ENCODE results near the gene TMA7. TPM values are rescaled to one million over a fixed set of nuclear protein-coding genes. Genes with fewer than 3 reads are reported as not detected.
A peak's percentile ranks its signal among the peaks of the same experiment; 100 is the strongest.

TMA7 gene
- total RNA-seq, 1 donor from 2014 or later = 186 TPM

DNA sequence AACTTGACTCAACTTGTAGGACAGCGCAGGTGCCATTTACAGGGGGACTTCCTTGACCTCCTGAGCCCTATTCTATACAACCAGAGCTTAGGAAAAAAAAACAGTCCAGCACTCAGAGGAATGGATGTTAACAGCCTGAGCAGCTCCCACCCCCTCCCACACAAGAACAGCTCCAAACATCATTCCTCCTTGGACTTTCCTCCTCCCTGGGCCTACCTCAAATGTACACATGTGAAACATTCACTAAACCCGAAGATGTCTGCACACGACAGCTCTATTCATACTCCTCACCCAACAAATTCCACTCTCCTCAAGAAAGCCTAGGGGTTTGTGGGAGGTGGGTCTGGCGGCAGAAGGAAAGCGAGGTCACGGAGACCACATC, 6.0 kb downstream of the TMA7 start:
- DNase-seq (ENCODE audit: low spot score in 2 of 2, unreplicated experiment in 2 of 2) = no peak
- TF ChIP-seq, protein P1, sequence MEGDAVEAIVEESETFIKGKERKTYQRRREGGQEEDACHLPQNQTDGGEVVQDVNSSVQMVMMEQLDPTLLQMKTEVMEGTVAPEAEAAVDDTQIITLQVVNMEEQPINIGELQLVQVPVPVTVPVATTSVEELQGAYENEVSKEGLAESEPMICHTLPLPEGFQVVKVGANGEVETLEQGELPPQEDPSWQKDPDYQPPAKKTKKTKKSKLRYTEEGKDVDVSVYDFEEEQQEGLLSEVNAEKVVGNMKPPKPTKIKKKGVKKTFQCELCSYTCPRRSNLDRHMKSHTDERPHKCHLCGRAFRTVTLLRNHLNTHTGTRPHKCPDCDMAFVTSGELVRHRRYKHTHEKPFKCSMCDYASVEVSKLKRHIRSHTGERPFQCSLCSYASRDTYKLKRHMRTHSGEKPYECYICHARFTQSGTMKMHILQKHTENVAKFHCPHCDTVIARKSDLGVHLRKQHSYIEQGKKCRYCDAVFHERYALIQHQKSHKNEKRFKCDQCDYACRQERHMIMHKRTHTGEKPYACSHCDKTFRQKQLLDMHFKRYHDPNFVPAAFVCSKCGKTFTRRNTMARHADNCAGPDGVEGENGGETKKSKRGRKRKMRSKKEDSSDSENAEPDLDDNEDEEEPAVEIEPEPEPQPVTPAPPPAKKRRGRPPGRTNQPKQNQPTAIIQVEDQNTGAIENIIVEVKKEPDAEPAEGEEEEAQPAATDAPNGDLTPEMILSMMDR (IDR thresholded peaks at IDR 0.05; ENCODE audit: unreplicated experiment) = no peak
- peaks cover 38% of the 10 kb centered on the region for H3K4me1 Mint-ChIP-seq
- H3K4me3 Mint-ChIP-seq = peak overlapping the region; percentile 81
- H3K9me3 Mint-ChIP-seq = no peaks in the 10 kb centered on the region
- H3K36me3 Mint-ChIP-seq = peaks cover 5% of the 10 kb centered on the region
- H3K27me3 Mint-ChIP-seq (ENCODE audit: low read depth) = no peaks in the 10 kb centered on the region
- peak overlapping the region; percentile 93 for H3K27ac Mint-ChIP-seq

GRCh38 chr3:48446425-48447193, 6.6 kb downstream of the TMA7 start, which contains the start of gene ATRIP:
Gene ATRIP (plus strand): TSS chr3:48446737. CDS start chr3:48446846, 109 bp downstream.
- H3K9me3 Mint-ChIP-seq = no peaks in the 10 kb centered on the region
- peaks cover 33% of the 10 kb centered on the region for H3K4me1 Mint-ChIP-seq
- TF ChIP-seq, protein P1 (IDR thresholded peaks at IDR 0.05; ENCODE audit: unreplicated experiment) = no peak
- peak within 1 kb of the TSS; percentile 93 for H3K27ac Mint-ChIP-seq
- DNase-seq (ENCODE audit: low spot score in 2 of 2, unreplicated experiment in 2 of 2) = peak; percentile 84 to 92
- H3K27me3 Mint-ChIP-seq (ENCODE audit: low read depth) = no peaks in the 10 kb centered on the region
- peaks cover 8% of the 10 kb centered on the region for H3K36me3 Mint-ChIP-seq
- H3K4me3 Mint-ChIP-seq = peak within 1 kb of the TSS; percentile 81

GRCh38 chr3:48451270-48451669, 11.2 kb downstream of the TMA7 start:
- peaks cover 13% of the 10 kb centered on the region for H3K36me3 Mint-ChIP-seq

DNA sequence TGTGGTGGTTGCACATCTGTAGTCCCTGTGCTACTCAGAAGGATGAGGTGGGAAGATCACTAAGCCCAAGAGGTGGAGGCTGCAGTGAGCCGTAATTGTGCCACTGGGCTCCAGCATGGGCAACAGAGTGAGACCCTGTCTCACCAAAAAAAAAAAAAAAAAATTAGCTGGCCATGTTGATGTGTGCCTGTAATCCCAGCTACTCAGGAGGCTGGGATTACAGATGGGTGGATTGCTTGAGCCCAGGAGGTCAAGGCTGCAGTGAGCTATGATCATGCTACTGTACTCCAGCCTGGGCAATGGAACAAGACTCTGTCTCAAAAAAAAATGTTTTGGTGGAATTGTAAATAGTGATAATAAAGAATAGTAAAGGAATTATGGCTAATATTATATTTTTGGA, 16.4 kb downstream of the TMA7 start:
- Mint-ChIP-seq H3K9me3 (no peaks in the 10 kb centered on the region), H3K36me3 (peaks cover 16% of the 10 kb centered on the region), H3K4me3 (no peak overlapping the region), H3K27ac (no peak overlapping the region), H3K4me1 (no peaks in the 10 kb centered on the region), H3K27me3 (ENCODE audit: low read depth) (no peaks in the 10 kb centered on the region)
- TF ChIP-seq, protein P1 (IDR thresholded peaks at IDR 0.05; ENCODE audit: unreplicated experiment) = no peak
- no peak for DNase-seq (ENCODE audit: low spot score in 2 of 2, unreplicated experiment in 2 of 2)

More at GRCh38 chr3:48451270-48451669, 11.2 kb downstream of the TMA7 start:
- H3K27ac Mint-ChIP-seq = no peak overlapping the region
- TF ChIP-seq, protein P1 (IDR thresholded peaks at IDR 0.05; ENCODE audit: unreplicated experiment) = no peak
- no peaks in the 10 kb centered on the region for H3K27me3 Mint-ChIP-seq (ENCODE audit: low read depth)
- H3K9me3 Mint-ChIP-seq = no peaks in the 10 kb centered on the region
- no peak overlapping the region for H3K4me3 Mint-ChIP-seq
- DNase-seq (ENCODE audit: low spot score in 2 of 2, unreplicated experiment in 2 of 2) = no peak
- H3K4me1 Mint-ChIP-seq = peaks cover 17% of the 10 kb centered on the region

DNA sequence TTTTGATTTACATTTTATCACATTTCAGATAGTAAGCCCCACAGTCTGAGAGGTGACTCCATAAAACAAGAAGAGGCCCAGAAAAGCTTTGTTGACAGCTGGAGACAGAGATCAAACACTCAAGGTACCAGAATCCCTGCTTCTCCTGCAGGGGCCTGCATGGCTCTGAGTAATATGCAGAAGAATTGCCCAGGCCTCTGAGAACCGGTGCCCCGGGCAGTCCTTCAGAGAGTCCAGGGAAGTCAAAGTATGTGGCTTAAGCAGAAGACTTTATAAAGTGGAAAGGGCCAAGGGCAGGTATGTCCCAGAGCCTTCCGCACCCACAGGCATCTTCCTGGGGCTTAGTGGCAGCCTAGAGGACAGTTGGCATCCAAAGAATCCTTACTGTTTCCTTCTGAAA, 19.3 kb downstream of the TMA7 start:
- Mint-ChIP-seq H3K27me3 (ENCODE audit: low read depth) (no peaks in the 10 kb centered on the region), H3K36me3 (peaks cover 8% of the 10 kb centered on the region), H3K27ac (no peak overlapping the region), H3K4me1 (no peaks in the 10 kb centered on the region), H3K4me3 (no peak overlapping the region), H3K9me3 (no peaks in the 10 kb centered on the region)
- DNase-seq (ENCODE audit: low spot score in 2 of 2, unreplicated experiment in 2 of 2) = no peak
- TF ChIP-seq, protein P1 (IDR thresholded peaks at IDR 0.05; ENCODE audit: unreplicated experiment) = no peak
